Peyer's patch (tissue), 4 donors: ENCODE results near the gene MOCS1.

ENCODE experiments used
- POLR2A ChIP-seq, 2 donors: fragments of 450-650 bp; IDR thresholded peaks; one replicate each; pipeline ENCODE4 v1.5.1; 2017; ENCODE audit warnings: antibody characterized with exemption in 2 of 2, mild to moderate bottlenecking in 2 of 2, moderate library complexity in 2 of 2
- TF ChIP-seq, protein P1 (sequence below), 6 experiments: fragments of 450-650 bp in 4 of 6; fragments of 200-600 bp in 2 of 6; sonication (generic) in 1 of 6; IDR thresholded peaks; one replicate each; pipeline ENCODE4 v1.5.1; 2017 to 2019; ENCODE audit warnings: antibody characterized with exemption in 6 of 6, mild to moderate bottlenecking in 3 of 6, moderate library complexity in 1 of 6

DNA sequence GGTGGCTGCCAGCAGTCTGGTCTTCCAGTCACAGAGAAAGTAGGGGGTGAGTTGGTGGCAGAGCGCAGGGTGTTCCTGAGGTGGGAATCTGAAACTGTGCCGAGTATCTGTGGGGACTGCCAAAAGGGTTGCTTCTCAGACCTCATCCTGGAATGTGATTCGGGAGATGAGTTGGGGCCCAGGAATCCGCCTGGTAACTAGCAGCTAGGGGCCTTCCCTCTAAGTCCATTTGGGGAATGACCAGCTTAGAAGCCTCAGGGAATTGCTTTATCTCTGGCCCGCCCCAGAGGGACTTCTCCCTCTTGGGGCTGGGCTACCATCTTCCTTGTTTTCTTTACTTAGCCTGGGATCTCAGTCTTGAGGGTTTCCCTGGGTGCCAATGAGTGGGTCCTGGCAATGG is 49.6 kb downstream of the MOCS1 start:
- no peak for TF ChIP-seq POLR2A (IDR thresholded peaks at IDR 0.05)
- TF ChIP-seq, protein P1, sequence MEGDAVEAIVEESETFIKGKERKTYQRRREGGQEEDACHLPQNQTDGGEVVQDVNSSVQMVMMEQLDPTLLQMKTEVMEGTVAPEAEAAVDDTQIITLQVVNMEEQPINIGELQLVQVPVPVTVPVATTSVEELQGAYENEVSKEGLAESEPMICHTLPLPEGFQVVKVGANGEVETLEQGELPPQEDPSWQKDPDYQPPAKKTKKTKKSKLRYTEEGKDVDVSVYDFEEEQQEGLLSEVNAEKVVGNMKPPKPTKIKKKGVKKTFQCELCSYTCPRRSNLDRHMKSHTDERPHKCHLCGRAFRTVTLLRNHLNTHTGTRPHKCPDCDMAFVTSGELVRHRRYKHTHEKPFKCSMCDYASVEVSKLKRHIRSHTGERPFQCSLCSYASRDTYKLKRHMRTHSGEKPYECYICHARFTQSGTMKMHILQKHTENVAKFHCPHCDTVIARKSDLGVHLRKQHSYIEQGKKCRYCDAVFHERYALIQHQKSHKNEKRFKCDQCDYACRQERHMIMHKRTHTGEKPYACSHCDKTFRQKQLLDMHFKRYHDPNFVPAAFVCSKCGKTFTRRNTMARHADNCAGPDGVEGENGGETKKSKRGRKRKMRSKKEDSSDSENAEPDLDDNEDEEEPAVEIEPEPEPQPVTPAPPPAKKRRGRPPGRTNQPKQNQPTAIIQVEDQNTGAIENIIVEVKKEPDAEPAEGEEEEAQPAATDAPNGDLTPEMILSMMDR (IDR thresholded peaks at IDR 0.05) = no peak
